ENCODE results near the gene XCL1. TPM values are rescaled to one million over a fixed set of nuclear protein-coding genes. Genes with fewer than 3 reads are reported as not detected.

Gene XCL1
- polyA plus RNA-seq, 3 donors, result 0.07 TPM; not detected in 2

GRCh38 chr1:168585191-168585590 is 8.8 kb downstream of the XCL1 start:
- Mint-ChIP-seq H3K4me3 (no peak overlapping the region), H3K27me3 (ENCODE audit: low read depth in 3 of 3) (peaks cover 2 to 3% (median 2%) of the 10 kb centered on the region in 3 donors), H3K4me1 (no peaks in the 10 kb centered on the region), H3K36me3 (no peaks in the 10 kb centered on the region), H3K9me3 (peaks cover 3 to 9% (median 8%) of the 10 kb centered on the region in 7 donors), H3K27ac (no peak overlapping the region)
- no peaks in the 10 kb centered on the region for H3K36me3 ChIP-seq (replicated peaks in 1 of 2; ENCODE audit: control insufficient read depth in 1 of 2, insufficient read depth in 2 of 2, low read length in 2 of 2)
- no peaks in the 10 kb centered on the region for H4K20me1 ChIP-seq (ENCODE audit: insufficient read depth, low read length)
- DNase-seq, result no peak
- H3K79me2 ChIP-seq (ENCODE audit: insufficient read depth, low read length), result no peaks in the 10 kb centered on the region
- no peaks in the 10 kb centered on the region for H3K4me1 ChIP-seq (ENCODE audit: control insufficient read depth in 1 of 2, insufficient read depth in 2 of 2, low read length in 2 of 2)
- peaks cover 3 to 7% of the 10 kb centered on the region in 2 donors for H3K9me3 ChIP-seq (replicated peaks in 1 of 2; ENCODE audit: control insufficient read depth in 1 of 2, insufficient read depth in 1 of 2, low read length in 2 of 2)
- H3K9ac ChIP-seq (ENCODE audit: insufficient read depth, low read length, poor library complexity, severe bottlenecking), result no peak overlapping the region
- TF ChIP-seq CTCF (IDR thresholded peaks at IDR 0.05), result no peak
- H2AFZ ChIP-seq (ENCODE audit: insufficient read depth, low read depth, low read length, poor library complexity, severe bottlenecking), result no peak overlapping the region
- H3K4me2 ChIP-seq (replicated peaks; ENCODE audit: extremely low read depth, low read length, poor library complexity, severe bottlenecking), result no peak overlapping the region
- no peak overlapping the region for H3K4me3 ChIP-seq (replicated peaks in 1 of 3; ENCODE audit: low read depth in 2 of 3, low read length in 3 of 3)
- WGBS (ENCODE audit: insufficient coverage), result 94% methylated on average over 2 of the region's 3 CpGs
- intact Hi-C loops (cut with micrococcal nuclease), result no loop called here
- no peak overlapping the region for H3K27ac ChIP-seq (ENCODE audit: low read depth in 1 of 2, low read length in 2 of 2)
- H3K27me3 ChIP-seq (ENCODE audit: control insufficient read depth in 2 of 2, insufficient read depth in 2 of 2, low read length in 2 of 2), result no peaks in the 10 kb centered on the region

DNA sequence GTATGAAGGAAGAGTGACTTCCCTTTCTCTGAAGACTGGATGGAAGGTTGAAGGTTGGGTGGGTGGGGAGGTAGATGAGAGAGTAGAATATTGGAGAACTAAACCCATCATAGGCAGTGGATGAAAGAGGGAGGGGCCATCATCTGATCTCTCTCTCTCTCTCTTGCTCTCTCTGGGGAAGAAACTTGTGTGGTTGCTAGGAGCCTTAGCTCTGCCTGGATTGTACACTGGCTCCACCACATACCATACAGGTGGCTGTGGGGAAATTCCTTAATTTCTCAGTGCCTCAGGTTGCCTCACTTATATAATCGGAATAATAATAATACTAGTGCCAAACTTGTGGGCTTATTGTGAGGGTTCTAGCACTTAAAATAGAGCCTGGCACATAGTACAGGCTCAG is 9.5 kb downstream of the XCL1 start:
- no CpG with 5 or more reads among the region's 1 CpG for WGBS (ENCODE audit: insufficient coverage)
- H3K9me3 ChIP-seq (replicated peaks in 1 of 2; ENCODE audit: control insufficient read depth in 1 of 2, insufficient read depth in 1 of 2, low read length in 2 of 2), result peaks cover 3 to 7% of the 10 kb centered on the region in 2 donors
- H3K4me2 ChIP-seq (replicated peaks; ENCODE audit: extremely low read depth, low read length, poor library complexity, severe bottlenecking), result no peak overlapping the region
- H4K20me1 ChIP-seq (ENCODE audit: insufficient read depth, low read length), result no peaks in the 10 kb centered on the region
- Mint-ChIP-seq H3K36me3 (no peaks in the 10 kb centered on the region), H3K9me3 (peaks cover 3 to 9% (median 8%) of the 10 kb centered on the region in 7 donors), H3K27me3 (ENCODE audit: low read depth in 3 of 3) (peaks cover 2 to 3% (median 2%) of the 10 kb centered on the region in 3 donors), H3K4me1 (no peaks in the 10 kb centered on the region), H3K4me3 (no peak overlapping the region), H3K27ac (no peak overlapping the region)
- no peak overlapping the region for H2AFZ ChIP-seq (ENCODE audit: insufficient read depth, low read depth, low read length, poor library complexity, severe bottlenecking)
- no peak for DNase-seq
- no peaks in the 10 kb centered on the region for H3K79me2 ChIP-seq (ENCODE audit: insufficient read depth, low read length)
- H3K4me1 ChIP-seq (ENCODE audit: control insufficient read depth in 1 of 2, insufficient read depth in 2 of 2, low read length in 2 of 2), result no peaks in the 10 kb centered on the region
- intact Hi-C loops (cut with micrococcal nuclease), result no loop called here
- TF ChIP-seq CTCF (IDR thresholded peaks at IDR 0.05), result no peak
- H3K36me3 ChIP-seq (replicated peaks in 1 of 2; ENCODE audit: control insufficient read depth in 1 of 2, insufficient read depth in 2 of 2, low read length in 2 of 2), result no peaks in the 10 kb centered on the region
- H3K9ac ChIP-seq (ENCODE audit: insufficient read depth, low read length, poor library complexity, severe bottlenecking), result no peak overlapping the region
- no peak overlapping the region for H3K4me3 ChIP-seq (replicated peaks in 1 of 3; ENCODE audit: low read depth in 2 of 3, low read length in 3 of 3)
- H3K27me3 ChIP-seq (ENCODE audit: control insufficient read depth in 2 of 2, insufficient read depth in 2 of 2, low read length in 2 of 2), result no peaks in the 10 kb centered on the region
- no peak overlapping the region for H3K27ac ChIP-seq (ENCODE audit: low read depth in 1 of 2, low read length in 2 of 2)
